ENCODE data around the gene PDP2. TPM values are rescaled to one million over a fixed set of nuclear protein-coding genes. Genes with fewer than 3 reads are reported as not detected.
"Not testable (repeated sequence)": the region's sequence is repeated elsewhere in the genome, so short reads cannot be mapped to it uniquely, and the experiment has no call there.

PDP2 gene
- total RNA-seq, 2 experiments from 2014 or later = 13.8 to 29.2 TPM

- Histone ChIP-seq H3K9me3 (ENCODE audit: low read length) (no peaks in the 10 kb centered on the region), H3K36me3 (ENCODE audit: insufficient read depth, low read length) (peaks cover 4% of the 10 kb centered on the region), H3K4me1 (ENCODE audit: insufficient read depth, low read length, poor library complexity, severe bottlenecking) (no peaks in the 10 kb centered on the region), H3K4me3 (ENCODE audit: low read depth, low read length, poor library complexity, severe bottlenecking) (no peak overlapping the region), H3K27ac (ENCODE audit: low read depth, low read length, poor library complexity, severe bottlenecking) (no peak overlapping the region), H3K9me2 (ENCODE audit: insufficient read depth, low read length) (no peaks in the 10 kb centered on the region), H2AFZ (ENCODE audit: low read length) (no peak overlapping the region), H3K79me2 (ENCODE audit: insufficient read depth, low read depth, low read length) (no peaks in the 10 kb centered on the region), H3K4me2 (ENCODE audit: low read length) (no peak overlapping the region), H4K20me1 (ENCODE audit: insufficient read depth, low read length) (no peaks in the 10 kb centered on the region)
- no peak for TF ChIP-seq CTCF (conservative IDR thresholded peaks at IDR 0.05; ENCODE audit: low read length)
- no peak for TF ChIP-seq EZH2phosphoT487 (IDR thresholded peaks at IDR 0.05; ENCODE audit: borderline replicate concordance, low read depth, low read length)
- no TSS peak for BruUV-seq (replicated peaks)
- intact Hi-C loops (cut with micrococcal nuclease; ENCODE audit: unreplicated experiment) = loop anchor here (5.0 kb wide), 2 partner anchors 36 to 56 kb away; partner anchors contain the start of gene CIAO2B
- ChIA-PET CTCF (ENCODE audit: unreplicated experiment) (no interaction called here), POLR2A (interaction anchor here (0.9 kb wide), 1 partner anchor 48 kb away, joined by 5 read pairs; no protein-coding TSS in a partner anchor)
- no peak for DNase-seq (ENCODE audit: low spot score)
Measured at GRCh38 chr16:66895999-66896398, 15.7 kb downstream of the PDP2 start.

GRCh38 chr16:66896682-66897081 lies 16.4 kb downstream of the PDP2 start:
- H3K79me2 ChIP-seq (ENCODE audit: insufficient read depth, low read depth, low read length); H3K36me3 ChIP-seq (ENCODE audit: insufficient read depth, low read length); H3K9me3 ChIP-seq (ENCODE audit: low read length); H3K4me2 ChIP-seq (ENCODE audit: low read length); BruUV-seq (replicated peaks); H4K20me1 ChIP-seq (ENCODE audit: insufficient read depth, low read length); H3K4me3 ChIP-seq (ENCODE audit: low read depth, low read length, poor library complexity, severe bottlenecking); H3K9me2 ChIP-seq (ENCODE audit: insufficient read depth, low read length); CTCF ChIA-PET (ENCODE audit: unreplicated experiment); H3K4me1 ChIP-seq (ENCODE audit: insufficient read depth, low read length, poor library complexity, severe bottlenecking); H2AFZ ChIP-seq (ENCODE audit: low read length); DNase-seq (ENCODE audit: low spot score); H3K27ac ChIP-seq (ENCODE audit: low read depth, low read length, poor library complexity, severe bottlenecking): not testable (repeated sequence)
- intact Hi-C loops (cut with micrococcal nuclease; ENCODE audit: unreplicated experiment) = loop anchor here (5.0 kb wide), 2 partner anchors 36 to 56 kb away; partner anchors contain the start of gene CIAO2B
- POLR2A ChIA-PET = interaction anchor here (0.9 kb wide), 1 partner anchor 47 kb away, joined by 5 read pairs; no protein-coding TSS in a partner anchor

GRCh38 chr16:66898207-66898606 lies 17.9 kb downstream of the PDP2 start:
- no peak overlapping the region for H2AFZ ChIP-seq (ENCODE audit: low read length)
- H3K27ac ChIP-seq (ENCODE audit: low read depth, low read length, poor library complexity, severe bottlenecking) = no peak overlapping the region
- DNase-seq (ENCODE audit: low spot score) = no peak
- CTCF ChIA-PET (ENCODE audit: unreplicated experiment) = no interaction called here
- no peaks in the 10 kb centered on the region for H3K9me2 ChIP-seq (ENCODE audit: insufficient read depth, low read length)
- TF ChIP-seq EZH2phosphoT487 (IDR thresholded peaks at IDR 0.05; ENCODE audit: borderline replicate concordance, low read depth, low read length) (no peak), CTCF (conservative IDR thresholded peaks at IDR 0.05; ENCODE audit: low read length) (no peak)
- POLR2A ChIA-PET = interaction anchor here (0.7 kb wide), 1 partner anchor 11 kb away, joined by 3 read pairs; no protein-coding TSS in a partner anchor
- intact Hi-C loops (cut with micrococcal nuclease; ENCODE audit: unreplicated experiment) = loop anchor here (5.0 kb wide), 2 partner anchors 34 to 54 kb away; partner anchors contain the start of gene CIAO2B
- BruUV-seq (replicated peaks) = no TSS peak
- H3K4me1 ChIP-seq (ENCODE audit: insufficient read depth, low read length, poor library complexity, severe bottlenecking) = no peaks in the 10 kb centered on the region
- H3K4me2 ChIP-seq (ENCODE audit: low read length) = no peak overlapping the region
- no peaks in the 10 kb centered on the region for H3K79me2 ChIP-seq (ENCODE audit: insufficient read depth, low read depth, low read length)
- H3K4me3 ChIP-seq (ENCODE audit: low read depth, low read length, poor library complexity, severe bottlenecking) = no peak overlapping the region
- no peaks in the 10 kb centered on the region for H3K36me3 ChIP-seq (ENCODE audit: insufficient read depth, low read length)
- no peaks in the 10 kb centered on the region for H4K20me1 ChIP-seq (ENCODE audit: insufficient read depth, low read length)
- no peaks in the 10 kb centered on the region for H3K9me3 ChIP-seq (ENCODE audit: low read length)

Data from OCI-LY7 (cell line).